ENCODE measurements around the gene CAPG. TPM values are rescaled to one million over a fixed set of nuclear protein-coding genes. Genes with fewer than 3 reads are reported as not detected.
A peak's percentile ranks its signal among the peaks of the same experiment; 100 is the strongest.

The CAPG gene
- total RNA-seq, 1 donor, result 56.6 TPM

- no peak for TF ChIP-seq CTCF (IDR thresholded peaks at IDR 0.05; ENCODE audit: insufficient read depth, low read depth, low read length)
Measured at GRCh38 chr2:85413592-85414420, 3.6 kb upstream of the CAPG start.

GRCh38 chr2:85411405-85411748 is 1.2 kb upstream of the CAPG start:
- no peak overlapping the region for H3K4me3 ChIP-seq (ENCODE audit: low read depth, low read length)
- no peak for TF ChIP-seq CTCF (IDR thresholded peaks at IDR 0.05; ENCODE audit: insufficient read depth, low read depth, low read length)
- no peak for DNase-seq (ENCODE audit: low read depth)

More at GRCh38 chr2:85413592-85414420, 3.6 kb upstream of the CAPG start:
- DNase-seq (ENCODE audit: low read depth), result peak; percentile 54
- H3K4me3 ChIP-seq (ENCODE audit: low read depth, low read length), result peak overlapping the region; percentile 72

- no peak overlapping the region for H3K4me3 ChIP-seq (ENCODE audit: low read depth, low read length)
- TF ChIP-seq CTCF (IDR thresholded peaks at IDR 0.05; ENCODE audit: insufficient read depth, low read depth, low read length), result no peak
- no peak for DNase-seq (ENCODE audit: low read depth)
Measured at GRCh38 chr2:85410584-85411404, 628 bp upstream of the CAPG start.

GRCh38 chr2:85405201-85406059 is 4.7 kb downstream of the CAPG start:
- TF ChIP-seq CTCF (IDR thresholded peaks at IDR 0.05; ENCODE audit: insufficient read depth, low read depth, low read length), result no peak
- H3K4me3 ChIP-seq (ENCODE audit: low read depth, low read length), result no peak overlapping the region
- peak; percentile 39 for DNase-seq (ENCODE audit: low read depth)

- no peak overlapping the region for H3K4me3 ChIP-seq (ENCODE audit: low read depth, low read length)
- no peak for TF ChIP-seq CTCF (IDR thresholded peaks at IDR 0.05; ENCODE audit: insufficient read depth, low read depth, low read length)
- no peak for DNase-seq (ENCODE audit: low read depth)
Measured at GRCh38 chr2:85401844-85402243, 8.3 kb downstream of the CAPG start.

GRCh38 chr2:85401464-85401805 is 8.7 kb downstream of the CAPG start:
- no peak for TF ChIP-seq CTCF (IDR thresholded peaks at IDR 0.05; ENCODE audit: insufficient read depth, low read depth, low read length)
- H3K4me3 ChIP-seq (ENCODE audit: low read depth, low read length), result no peak overlapping the region
- DNase-seq (ENCODE audit: low read depth), result no peak
